Lung (tissue), 12 donors: ENCODE results near the gene GPR152. TPM values are rescaled to one million over a fixed set of nuclear protein-coding genes. Genes with fewer than 3 reads are reported as not detected.

ENCODE experiments used
- ATAC-seq: fragments of 200-7000 bp; cut with Tn5 transposase; one replicate; pipeline ENCODE4 v1.9.1; 2020; ENCODE audit warnings: moderate number of reproducible peaks; ENCODE audit not compliant: insufficient read depth, low FRiP score
- DNase-seq, 3 donors: peaks; one replicate each; pipeline ENCODE4 v3.0.0-alpha.2; 2013 to 2017
- H3K27ac ChIP-seq, 2 donors: one replicate each; pipeline ENCODE4 v1.5.1; 2013; ENCODE audit warnings: mild to moderate bottlenecking in 2 of 2, moderate library complexity in 2 of 2, control low read depth in 1 of 2, inconsistent platforms in 1 of 2, low read depth in 1 of 2, low read length in 1 of 2
- H3K27me3 ChIP-seq, 3 donors: one replicate each; pipeline ENCODE4 v1.5.1; 2013; ENCODE audit warnings: low read length in 2 of 3; ENCODE audit not compliant: control insufficient read depth in 3 of 3, insufficient read depth in 3 of 3
- H3K36me3 ChIP-seq, 4 donors: one replicate each; pipeline ENCODE4 v1.5.1; 2013; ENCODE audit warnings: low read length in 4 of 4, mild to moderate bottlenecking in 1 of 4, moderate library complexity in 1 of 4; ENCODE audit not compliant: control insufficient read depth in 4 of 4, insufficient read depth in 4 of 4
- H3K4me1 ChIP-seq, 5 donors: one replicate each; pipeline ENCODE4 v1.5.1; 2013; ENCODE audit warnings: low read length in 5 of 5, mild to moderate bottlenecking in 2 of 5, moderate library complexity in 1 of 5; ENCODE audit not compliant: control insufficient read depth in 5 of 5, insufficient read depth in 5 of 5
- H3K4me3 ChIP-seq: one replicate; pipeline ENCODE4 v1.5.1; 2013; ENCODE audit warnings: mild to moderate bottlenecking, control low read depth, moderate library complexity
- H3K9ac ChIP-seq, 2 donors: one replicate each; pipeline ENCODE4 v1.5.1; 2013; ENCODE audit warnings: low read length in 2 of 2, control low read depth in 1 of 2; ENCODE audit not compliant: insufficient read depth in 1 of 2
- H3K9me3 ChIP-seq, 4 donors: one replicate each; pipeline ENCODE4 v1.5.1; 2013; ENCODE audit warnings: low read length in 3 of 4, mild to moderate bottlenecking in 1 of 4, moderate library complexity in 1 of 4; ENCODE audit not compliant: control insufficient read depth in 4 of 4, insufficient read depth in 3 of 4
- WGBS, 2 donors: extraction: QIAGEN DNeasy Blood & Tissue Kit; methylation state at CpG; one replicate each; pipeline ENCODE4 v1.1.7; 2013; 5-methylcytosine and 5-hydroxymethylcytosine counted together
- polyA plus RNA-seq, 2 donors: library from polyadenylated mRNA; stranded (reverse); fragments of 200-250 nt; gene quantifications; one replicate each; pipeline ENCODE4 v1.2.1, GENCODE V29; 2013
- total RNA-seq, 2 donors: library from RNA; depleted of rRNA in 1 of 2; stranded (reverse); fragments of >200 nt in 1 of 2; gene quantifications; one replicate each; pipeline ENCODE4 v1.2.1, GENCODE V29; 2014 to 2021
- TF ChIP-seq, protein P1 (sequence below): IDR thresholded peaks from 2 replicates; pipeline ENCODE4 v1.5.1; 2012; ENCODE audit warnings: mild to moderate bottlenecking; ENCODE audit errors: control extremely low read depth, extremely low read depth
- donor health status: control.
- donor health status: control.
- donor health status: Bipolar disorder and iron deficiency.
- donor health status: healthy.
- donor health status: DM: yes; HTN: yes; CAD: no.

Gene GPR152
- total and polyA plus RNA-seq, 4 donors: 0.06 TPM; not detected in 3

DNA sequence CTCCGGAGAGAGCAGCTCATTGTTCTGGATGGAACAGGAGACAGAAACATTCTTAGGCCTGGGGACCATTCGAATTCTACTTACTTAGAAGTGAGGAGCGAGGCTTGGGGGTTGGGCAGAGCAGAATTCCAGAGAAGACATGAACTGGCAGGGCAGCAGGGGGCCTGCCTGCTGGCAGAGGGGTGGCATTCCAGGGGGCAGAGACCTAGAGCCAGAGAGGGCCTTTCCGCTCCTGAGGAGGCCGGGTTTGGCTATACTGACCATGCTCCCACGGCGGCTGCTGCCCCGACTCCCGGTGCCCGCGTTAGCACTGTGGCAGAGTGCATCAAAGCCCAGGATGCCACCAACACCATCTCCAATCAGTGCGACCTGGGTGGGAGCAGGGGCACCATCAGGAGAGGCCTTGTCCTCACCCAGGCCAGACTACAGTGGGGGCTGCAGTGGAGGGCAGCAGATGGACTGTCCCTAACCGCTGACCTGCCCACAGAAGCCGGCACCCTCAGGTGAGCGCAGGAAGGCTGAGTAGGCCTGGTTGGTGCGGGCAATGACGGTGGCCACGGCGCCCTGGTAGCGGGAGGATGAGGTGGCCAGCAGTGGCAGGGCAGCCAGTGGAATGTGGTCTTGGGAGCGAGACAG is 45.2 kb upstream of the GPR152 start:
- TF ChIP-seq, protein P1, sequence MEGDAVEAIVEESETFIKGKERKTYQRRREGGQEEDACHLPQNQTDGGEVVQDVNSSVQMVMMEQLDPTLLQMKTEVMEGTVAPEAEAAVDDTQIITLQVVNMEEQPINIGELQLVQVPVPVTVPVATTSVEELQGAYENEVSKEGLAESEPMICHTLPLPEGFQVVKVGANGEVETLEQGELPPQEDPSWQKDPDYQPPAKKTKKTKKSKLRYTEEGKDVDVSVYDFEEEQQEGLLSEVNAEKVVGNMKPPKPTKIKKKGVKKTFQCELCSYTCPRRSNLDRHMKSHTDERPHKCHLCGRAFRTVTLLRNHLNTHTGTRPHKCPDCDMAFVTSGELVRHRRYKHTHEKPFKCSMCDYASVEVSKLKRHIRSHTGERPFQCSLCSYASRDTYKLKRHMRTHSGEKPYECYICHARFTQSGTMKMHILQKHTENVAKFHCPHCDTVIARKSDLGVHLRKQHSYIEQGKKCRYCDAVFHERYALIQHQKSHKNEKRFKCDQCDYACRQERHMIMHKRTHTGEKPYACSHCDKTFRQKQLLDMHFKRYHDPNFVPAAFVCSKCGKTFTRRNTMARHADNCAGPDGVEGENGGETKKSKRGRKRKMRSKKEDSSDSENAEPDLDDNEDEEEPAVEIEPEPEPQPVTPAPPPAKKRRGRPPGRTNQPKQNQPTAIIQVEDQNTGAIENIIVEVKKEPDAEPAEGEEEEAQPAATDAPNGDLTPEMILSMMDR: no peak
- DNase-seq (no peak), ATAC-seq (no peak)
- no peaks in the 10 kb centered on the region for H3K27me3 ChIP-seq
- H3K4me1 ChIP-seq: no peaks in the 10 kb centered on the region
- H3K27ac ChIP-seq: no peak overlapping the region
- H3K9me3 ChIP-seq: peaks cover 0 to 3% (median 0%) of the 10 kb centered on the region in 4 donors
- no peak overlapping the region for H3K4me3 ChIP-seq
- peaks cover 3 to 51% (median 15%) of the 10 kb centered on the region in 4 donors for H3K36me3 ChIP-seq
- H3K9ac ChIP-seq: no peak overlapping the region
- 96 to 98% methylated on average over 21 of the region's 21 CpGs for WGBS, 2 donors

DNA sequence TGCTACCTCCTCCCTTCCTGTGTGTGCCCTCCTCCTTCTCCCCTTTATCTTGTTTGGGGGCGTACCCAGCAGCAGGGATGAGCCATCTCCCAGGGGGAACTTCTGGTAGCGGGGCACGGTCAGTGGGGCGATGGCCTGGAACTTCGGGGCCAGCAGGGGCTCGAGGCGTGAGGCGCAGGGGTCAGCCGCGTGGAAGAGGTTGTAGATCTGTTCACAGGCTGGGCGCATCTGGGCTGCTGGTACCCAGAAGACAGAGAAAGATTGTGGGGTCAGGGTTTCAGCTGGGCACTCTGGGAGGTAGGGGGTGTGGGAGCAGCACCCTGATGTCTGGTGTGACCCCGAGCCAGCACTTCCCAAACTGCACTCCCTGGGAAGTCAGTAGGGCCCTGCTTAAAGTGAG is 43.6 kb upstream of the GPR152 start:
- 95 to 98% methylated on average over 12 of the region's 12 CpGs for WGBS, 2 donors
- TF ChIP-seq, protein P1: no peak
- no peak overlapping the region for H3K4me3 ChIP-seq
- ATAC-seq (no peak), DNase-seq (no peak)
- no peak overlapping the region for H3K27ac ChIP-seq
- H3K9ac ChIP-seq: no peak overlapping the region
- peaks cover 0 to 63% (median 14%) of the 10 kb centered on the region in 4 donors for H3K36me3 ChIP-seq
- H3K9me3 ChIP-seq: peaks cover 0 to 3% (median 0%) of the 10 kb centered on the region in 4 donors
- no peaks in the 10 kb centered on the region for H3K27me3 ChIP-seq
- H3K4me1 ChIP-seq: no peaks in the 10 kb centered on the region

DNA sequence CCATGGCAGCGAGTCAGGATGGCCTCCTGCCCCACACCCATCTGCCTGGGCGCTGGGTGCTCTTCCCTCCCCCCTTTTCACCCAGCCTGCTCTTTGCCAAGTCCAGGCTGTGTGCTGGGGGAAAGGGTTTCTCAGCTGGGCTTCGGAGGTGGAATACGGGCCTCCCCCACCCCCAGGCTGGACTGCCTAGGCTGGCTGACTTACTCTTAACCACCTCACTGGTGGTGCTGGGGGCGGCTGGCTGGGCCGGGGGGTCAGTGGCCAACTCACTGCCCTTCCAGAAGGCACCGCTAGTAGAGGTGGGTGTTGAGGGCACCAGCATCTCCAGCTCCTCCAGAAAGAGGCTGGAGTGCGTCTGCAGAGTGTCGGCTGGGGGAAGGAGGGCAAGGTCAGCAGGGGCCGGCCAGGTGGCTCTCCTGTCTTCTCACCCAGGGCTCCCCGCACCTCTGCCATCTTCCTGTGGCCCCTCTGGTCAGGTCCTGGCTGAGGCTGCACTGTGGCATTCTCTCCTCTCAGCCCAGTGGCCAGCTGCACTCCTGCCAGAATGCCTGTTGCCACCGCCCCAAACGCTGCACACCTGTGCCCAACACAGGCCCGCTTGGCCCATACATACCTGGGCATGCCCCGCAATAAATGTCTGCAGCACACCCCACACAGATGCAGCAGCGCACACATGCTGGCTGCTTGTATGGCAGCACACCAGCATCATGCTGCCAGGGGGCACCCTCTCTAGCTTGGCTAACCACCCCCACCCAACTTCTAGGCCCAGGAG is 42.9 kb upstream of the GPR152 start:
- no peak for DNase-seq
- H3K9me3 ChIP-seq: peaks cover 0 to 3% (median 0%) of the 10 kb centered on the region in 4 donors
- H3K27ac ChIP-seq: no peak overlapping the region
- TF ChIP-seq, protein P1: no peak
- no peak for ATAC-seq
- H3K4me3 ChIP-seq: no peak overlapping the region
- H3K36me3 ChIP-seq: peaks cover 0 to 70% (median 17%) of the 10 kb centered on the region in 4 donors
- H3K9ac ChIP-seq: no peak overlapping the region
- WGBS, 2 donors: 91 to 95% methylated on average over 14 to 16 of the region's 16 CpGs
- no peaks in the 10 kb centered on the region for H3K27me3 ChIP-seq
- H3K4me1 ChIP-seq: no peaks in the 10 kb centered on the region
